ENCODE measurements around the gene ZNF653.

GRCh38 chr19:11538232-11539036 lies 32.8 kb upstream of the ZNF653 start, which contains the start of gene CNN1:
- no peak for TF ChIP-seq EZH2 (IDR thresholded peaks at IDR 0.05)
- no peak for TF ChIP-seq POLR2AphosphoS5 (IDR thresholded peaks at IDR 0.05; ENCODE audit: borderline replicate concordance, low read depth, low read length)
- TF ChIP-seq FOXP2 (optimal IDR thresholded peaks at IDR 0.05; ENCODE audit: control extremely low read depth, extremely low read length, insufficient read depth) = no peak
